Erythroblast (primary cell): ENCODE results near the gene ST6GALNAC4.

Experiments
- GATA1 ChIP-seq: IDR thresholded peaks from 2 replicates; pipeline ENCODE4 v1.6.1; 2011; ENCODE audit warnings: low read depth, mild to moderate bottlenecking, control low read depth, low read length, moderate library complexity
- POLR2A ChIP-seq: IDR thresholded peaks from 2 replicates; pipeline ENCODE4 v1.6.1; 2011; ENCODE audit warnings: mild to moderate bottlenecking, low read length

DNA sequence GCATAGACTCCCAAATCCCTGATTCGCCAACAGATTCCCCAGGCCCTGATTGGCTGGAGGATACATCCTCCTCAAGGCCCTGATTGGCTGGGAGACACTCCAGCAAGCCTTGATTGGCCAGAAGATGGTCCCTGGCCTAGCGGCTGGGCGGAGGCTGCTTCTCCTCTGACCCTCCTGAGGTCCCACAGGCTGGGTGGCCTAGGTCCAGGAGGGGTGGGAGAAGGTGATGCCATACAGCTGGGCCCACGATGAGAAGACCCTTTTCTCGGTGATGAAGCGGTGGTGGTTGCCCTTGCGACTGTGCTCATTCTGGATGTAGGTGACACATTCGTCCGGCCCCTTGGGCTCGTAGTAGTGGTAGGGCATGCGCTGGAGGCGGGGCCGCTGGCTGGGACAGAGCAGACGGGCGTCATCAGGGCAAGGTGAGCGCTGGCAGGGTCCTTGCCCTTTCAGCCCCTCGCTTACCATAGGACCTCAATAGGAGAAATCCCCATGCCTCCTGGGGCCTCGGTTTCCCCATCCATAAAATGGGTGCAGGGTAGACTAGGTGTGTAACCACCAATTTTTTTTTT, 30.4 kb downstream of the ST6GALNAC4 start:
- no peak for TF ChIP-seq POLR2A
- no peak for TF ChIP-seq GATA1
